K562 (cell line): ENCODE measurements around the gene TMBIM4. TPM values are rescaled to one million over a fixed set of nuclear protein-coding genes. Genes with fewer than 3 reads are reported as not detected.

Experiments
- ATAC-seq: fragments of 200-7000 bp; cut with Tn5 transposase; 3 replicates; pipeline ENCODE4 v1.9.1; 2020; ENCODE audit warnings: moderate library complexity
- BruUV-seq: library from RNA; stranded (reverse); fragments of 400-500 nt; replicated peaks from 2 replicates; lab custom pipeline; 2021; lab: Mats Ljungman, UMichigan
- CTCF ChIA-PET: fragments of 300-600 bp; formaldehyde crosslinking; extraction: SDS; loops from one replicate; lab custom pipeline; 2021; ENCODE audit warnings: low intra/inter-chr PET ratio; lab: Yijun Ruan, JAX
- POLR2A ChIA-PET: fragments of 300-600, 350-650 bp; sonication (Branson Sonifier 250); formaldehyde crosslinking; extraction: SDS; loops from one replicate; lab custom pipeline; 2021; ENCODE audit warnings: antibody characterized with exemption, inconsistent platforms; lab: Yijun Ruan, JAX
- DNase-seq, 4 experiments: peaks; one replicate each; pipeline versions ENCODE4 v3.0.0 to v3.0.0-alpha.2; 2011 to 2018; ENCODE audit warnings: low spot score in 3 of 4, mixed read lengths in 3 of 4; ENCODE audit errors: extremely low read depth in 1 of 4
- FAIRE-seq: peaks from 2 replicates; lab custom pipeline; 2011; peaks lifted over from hg19 to GRCh38; lab: Jason Lieb, UNC
- H2AFZ ChIP-seq: 2 replicates; pipeline ENCODE4 v1.6.0; 2011; ENCODE audit warnings: low read depth, low read length, control low read depth, inconsistent platforms
- H3K27ac ChIP-seq: fragments of 200-600 bp; 3 replicates; pipeline ENCODE4 v1.8.0; 2011; ENCODE audit warnings: low read depth, mild to moderate bottlenecking, control low read depth, inconsistent platforms, low read length, moderate library complexity, mixed read lengths; ENCODE audit errors: extremely low read depth
- H3K27me3 ChIP-seq, 2 experiments: fragments of 300-600 bp in 1 of 2; 2 replicates in 1 of 2; 3 replicates in 1 of 2; pipeline versions ENCODE4 v1.6.0 to v1.8.0; 2011; ENCODE audit warnings: inconsistent platforms in 2 of 2, low read length in 2 of 2, mild to moderate bottlenecking in 1 of 2, mixed read lengths in 1 of 2, moderate library complexity in 1 of 2; ENCODE audit not compliant: control insufficient read depth in 2 of 2, insufficient read depth in 2 of 2
- H3K36me3 ChIP-seq: fragments of 300-600 bp; 3 replicates; pipeline ENCODE4 v1.8.0; 2011; ENCODE audit warnings: mild to moderate bottlenecking, low read length, inconsistent platforms; ENCODE audit not compliant: control insufficient read depth, insufficient read depth
- H3K4me1 ChIP-seq, 2 experiments: fragments of 200-600 bp in 1 of 2; replicated peaks in 1 of 2; 2 replicates in 1 of 2; 3 replicates in 1 of 2; pipeline versions ENCODE4 v1.5.1 to v1.8.0; 2011; ENCODE audit warnings: inconsistent platforms in 2 of 2, low read length in 2 of 2, mild to moderate bottlenecking in 1 of 2, mixed read lengths in 1 of 2, moderate library complexity in 1 of 2; ENCODE audit not compliant: control insufficient read depth in 2 of 2, insufficient read depth in 2 of 2
- H3K4me2 ChIP-seq: 2 replicates; pipeline ENCODE4 v1.6.1; 2011; ENCODE audit warnings: low read length, control low read depth, inconsistent platforms, mixed read lengths; ENCODE audit not compliant: insufficient read depth
- H3K4me3 ChIP-seq: fragments of 200-600 bp; sonication (generic), shearing (Covaris generic); 2 replicates; pipeline ENCODE4 v1.5.1; 2016; ENCODE audit warnings: control low read depth, inconsistent platforms
- H3K79me2 ChIP-seq: fragments of 200-600 bp; 3 replicates; pipeline ENCODE4 v1.8.0; 2011; ENCODE audit warnings: low read length, inconsistent platforms; ENCODE audit not compliant: control insufficient read depth, insufficient read depth
- H3K9ac ChIP-seq, 2 experiments: 2 replicates each; pipeline versions ENCODE4 v1.6.0 to v1.6.1; 2011; ENCODE audit warnings: low read depth in 2 of 2, low read length in 2 of 2, control low read depth in 1 of 2, inconsistent platforms in 1 of 2, mild to moderate bottlenecking in 1 of 2, mixed read lengths in 1 of 2; ENCODE audit not compliant: insufficient read depth in 1 of 2
- H3K9me1 ChIP-seq: one replicate; pipeline ENCODE4 v1.6.0; 2011; ENCODE audit warnings: inconsistent platforms, mild to moderate bottlenecking, low read length, moderate library complexity; ENCODE audit not compliant: control insufficient read depth, insufficient read depth
- H3K9me3 ChIP-seq: replicated peaks from 2 replicates; pipeline ENCODE4 v1.5.1; 2011; ENCODE audit warnings: low read depth, low read length, inconsistent platforms; ENCODE audit not compliant: control insufficient read depth, insufficient read depth
- H4K20me1 ChIP-seq: replicated peaks from 2 replicates; pipeline ENCODE4 v1.6.1; 2011; ENCODE audit warnings: low read length, inconsistent platforms, mixed read lengths; ENCODE audit not compliant: control insufficient read depth, insufficient read depth
- ERF ChIP-seq: fragments of 450-650 bp; formaldehyde crosslinking; IDR thresholded peaks from 2 replicates; pipeline ENCODE4 v1.4.0; 2020; ENCODE audit warnings: mild to moderate bottlenecking, mixed read lengths
- PHF20 ChIP-seq: fragments of 450-650 bp; IDR thresholded peaks from 2 replicates; pipeline ENCODE4 v1.6.1; 2018; ENCODE audit not compliant: partially characterized antibody
- RBM25 ChIP-seq: fragments of 200-400 bp; formaldehyde crosslinking; IDR thresholded peaks from 2 replicates; pipeline ENCODE4 v1.6.1; 2018; ENCODE audit warnings: low read length, low read depth, moderate library complexity; ENCODE audit not compliant: severe bottlenecking
- RHOXF2B ChIP-seq: fragments of 250-450 bp; sonication (Bioruptor Pico); conservative IDR thresholded peaks from 2 replicates; pipeline ENCODE4 v1.5.1; 2021
- TRIM28 ChIP-seq: fragments of 450-650 bp; IDR thresholded peaks from 2 replicates; pipeline ENCODE4 v1.6.1; 2017
- WGBS: fragments of 100-300 bp; shearing (Covaris generic); methylation state at CpG from one replicate; pipeline ENCODE4 v1.1.6; 2016; ENCODE audit warnings: low coverage, mixed read lengths; ENCODE audit not compliant: insufficient coverage; ENCODE audit errors: missing lambda C conversion rate; 5-methylcytosine and 5-hydroxymethylcytosine counted together
- in situ Hi-C: fragments of 300-500 bp; cut with MboI; formaldehyde crosslinking; loops from 4 replicates; pipeline ENCODE4 v1.15.0; 2018; ENCODE audit warnings: inconsistent platforms, mixed read lengths
- intact Hi-C: fragments of 100-400 bp; cut with micrococcal nuclease; formaldehyde crosslinking; loops from 2 replicates; pipeline ENCODE4 v1.14.2; 2022
- polyA plus RNA-seq, 8 experiments: library from polyadenylated mRNA; depleted of rRNA in 4 of 8; stranded (reverse) in 5 of 8; unstranded in 3 of 8; fragments of >200 nt; fragmentation: Nextera tagmentation in 2 of 8; fragmentation: Illumina TruSeq in 1 of 8; extraction: Ambion mirVana in 2 of 8; extraction: Trizol in 1 of 8; gene quantifications; 2 replicates each; pipeline versions ENCODE4 v1.2.1 to v1.2.3, GENCODE V29; 2011 to 2014; ENCODE audit warnings: inconsistent platforms in 1 of 8, missing spikeins in 1 of 8
- total RNA-seq, 7 experiments: library from RNA; depleted of rRNA in 6 of 7; stranded (reverse); fragments of >200 nt in 6 of 7; fragmentation: Illumina TruSeq in 2 of 7; extraction: Trizol in 2 of 7; gene quantifications; 2 replicates each; pipeline versions ENCODE4 v1.2.1 to v1.2.3, GENCODE V29; 2011 to 2021; ENCODE audit warnings: low replicate concordance in 1 of 7
- TF ChIP-seq, protein P1 (sequence below): IDR thresholded peaks from 2 replicates; pipeline ENCODE4 v1.6.1; 2014; ENCODE audit warnings: antibody characterized with exemption
- TF ChIP-seq, protein P2 (sequence below), 2 experiments: fragments of 450-650 bp; IDR thresholded peaks; 2 replicates each; pipeline ENCODE4 v1.6.1; 2018; ENCODE audit warnings: mild to moderate bottlenecking in 2 of 2, low read depth in 1 of 2; ENCODE audit not compliant: partially characterized antibody in 2 of 2

Gene TMBIM4
- total and polyA plus RNA-seq, 9 of the 15 experiments (the other 6 are each of a cell fraction or from before 2014, with no cell fraction given), result 18.6 to 272 (median 50.0) TPM

DNA sequence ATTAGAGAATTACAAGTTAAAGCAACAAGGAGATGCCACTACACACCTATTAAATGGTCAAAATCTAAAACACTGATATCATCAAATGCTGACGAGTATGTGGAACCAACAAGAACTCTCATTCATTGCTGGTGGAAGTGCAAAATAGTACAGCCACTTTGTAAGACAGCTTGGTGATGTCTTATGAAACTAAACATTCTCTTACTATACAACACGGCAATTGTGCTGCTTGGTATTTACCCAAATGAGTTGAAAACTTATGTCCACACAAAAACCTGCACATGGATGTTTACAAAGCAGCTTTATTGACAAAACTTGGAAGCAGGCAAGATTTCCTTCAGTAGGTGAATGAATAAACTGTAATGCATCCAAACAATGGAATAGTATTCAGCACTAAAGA, 3.2 kb downstream of the TMBIM4 start (continued):
- TF ChIP-seq, protein P1, sequence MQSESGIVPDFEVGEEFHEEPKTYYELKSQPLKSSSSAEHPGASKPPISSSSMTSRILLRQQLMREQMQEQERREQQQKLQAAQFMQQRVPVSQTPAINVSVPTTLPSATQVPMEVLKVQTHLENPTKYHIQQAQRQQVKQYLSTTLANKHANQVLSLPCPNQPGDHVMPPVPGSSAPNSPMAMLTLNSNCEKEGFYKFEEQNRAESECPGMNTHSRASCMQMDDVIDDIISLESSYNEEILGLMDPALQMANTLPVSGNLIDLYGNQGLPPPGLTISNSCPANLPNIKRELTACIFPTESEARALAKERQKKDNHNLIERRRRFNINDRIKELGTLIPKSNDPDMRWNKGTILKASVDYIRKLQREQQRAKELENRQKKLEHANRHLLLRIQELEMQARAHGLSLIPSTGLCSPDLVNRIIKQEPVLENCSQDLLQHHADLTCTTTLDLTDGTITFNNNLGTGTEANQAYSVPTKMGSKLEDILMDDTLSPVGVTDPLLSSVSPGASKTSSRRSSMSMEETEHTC, result no peak
- TF ChIP-seq, protein P2, sequence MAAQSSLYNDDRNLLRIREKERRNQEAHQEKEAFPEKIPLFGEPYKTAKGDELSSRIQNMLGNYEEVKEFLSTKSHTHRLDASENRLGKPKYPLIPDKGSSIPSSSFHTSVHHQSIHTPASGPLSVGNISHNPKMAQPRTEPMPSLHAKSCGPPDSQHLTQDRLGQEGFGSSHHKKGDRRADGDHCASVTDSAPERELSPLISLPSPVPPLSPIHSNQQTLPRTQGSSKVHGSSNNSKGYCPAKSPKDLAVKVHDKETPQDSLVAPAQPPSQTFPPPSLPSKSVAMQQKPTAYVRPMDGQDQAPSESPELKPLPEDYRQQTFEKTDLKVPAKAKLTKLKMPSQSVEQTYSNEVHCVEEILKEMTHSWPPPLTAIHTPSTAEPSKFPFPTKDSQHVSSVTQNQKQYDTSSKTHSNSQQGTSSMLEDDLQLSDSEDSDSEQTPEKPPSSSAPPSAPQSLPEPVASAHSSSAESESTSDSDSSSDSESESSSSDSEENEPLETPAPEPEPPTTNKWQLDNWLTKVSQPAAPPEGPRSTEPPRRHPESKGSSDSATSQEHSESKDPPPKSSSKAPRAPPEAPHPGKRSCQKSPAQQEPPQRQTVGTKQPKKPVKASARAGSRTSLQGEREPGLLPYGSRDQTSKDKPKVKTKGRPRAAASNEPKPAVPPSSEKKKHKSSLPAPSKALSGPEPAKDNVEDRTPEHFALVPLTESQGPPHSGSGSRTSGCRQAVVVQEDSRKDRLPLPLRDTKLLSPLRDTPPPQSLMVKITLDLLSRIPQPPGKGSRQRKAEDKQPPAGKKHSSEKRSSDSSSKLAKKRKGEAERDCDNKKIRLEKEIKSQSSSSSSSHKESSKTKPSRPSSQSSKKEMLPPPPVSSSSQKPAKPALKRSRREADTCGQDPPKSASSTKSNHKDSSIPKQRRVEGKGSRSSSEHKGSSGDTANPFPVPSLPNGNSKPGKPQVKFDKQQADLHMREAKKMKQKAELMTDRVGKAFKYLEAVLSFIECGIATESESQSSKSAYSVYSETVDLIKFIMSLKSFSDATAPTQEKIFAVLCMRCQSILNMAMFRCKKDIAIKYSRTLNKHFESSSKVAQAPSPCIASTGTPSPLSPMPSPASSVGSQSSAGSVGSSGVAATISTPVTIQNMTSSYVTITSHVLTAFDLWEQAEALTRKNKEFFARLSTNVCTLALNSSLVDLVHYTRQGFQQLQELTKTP (IDR thresholded peaks at IDR 0.05; ENCODE audit: low read depth in 1 of 2, partially characterized antibody in 2 of 2), result no peak
- TF ChIP-seq RHOXF2B, result no peak
- TF ChIP-seq PHF20, result no peak
- TF ChIP-seq, all 486 proteins: peak for 0

- no peaks in the 10 kb centered on the region for H3K9me3 ChIP-seq
- no peaks in the 10 kb centered on the region for H3K9me1 ChIP-seq
- ChIA-PET POLR2A (no interaction called here), CTCF (no interaction called here)
- in situ Hi-C loops, result no loop called here
- no peak for DNase-seq
- no peak for ATAC-seq
- 79% methylated on average over 2 of the region's 2 CpGs for WGBS
- H3K4me1 ChIP-seq, result peaks cover 5 to 8% of the 10 kb centered on the region in 2 experiments; a peak in 4 of 5 replicates
- BruUV-seq, result no TSS peak
- H3K36me3 ChIP-seq, result peaks cover 12% of the 10 kb centered on the region
- no peak overlapping the region for H3K9ac ChIP-seq
- intact Hi-C loops, result no loop called here
- no peak overlapping the region for H3K4me3 ChIP-seq
- H3K79me2 ChIP-seq, result peaks cover 78% of the 10 kb centered on the region
- no peak overlapping the region for H3K4me2 ChIP-seq
- H3K27ac ChIP-seq, result no peak overlapping the region
- no peaks in the 10 kb centered on the region; the same call in 1 of the 2 replicates for H4K20me1 ChIP-seq
- TF ChIP-seq TRIM28 (0 out of 2 replicates have a peak, but pooled peaks have one; percentile 26), ERF (CRISPR knock-in tag) (no peak), RBM25 (peak; percentile 85)
- TF ChIP-seq, all 486 proteins: peak for 2
- H2AFZ ChIP-seq, result no peak overlapping the region
- no peak for FAIRE-seq
- H3K27me3 ChIP-seq, result no peaks in the 10 kb centered on the region
Measured at GRCh38 chr12:66165141-66165540, 4.7 kb downstream of the TMBIM4 start.
